Ishikawa (cell line): Measurements from ENCODE around the gene PRR15L.

ENCODE experiments used
- CEBPB ChIP-seq: IDR thresholded peaks from 2 replicates; pipeline ENCODE4 v1.6.1; 2012
- CREB1 ChIP-seq: IDR thresholded peaks from 2 replicates; pipeline ENCODE4 v1.6.1; 2012; ENCODE audit warnings: low read depth
- EGR1 ChIP-seq: IDR thresholded peaks from 2 replicates; pipeline ENCODE4 v1.6.1; 2012
- EP300 ChIP-seq: IDR thresholded peaks from 2 replicates; pipeline ENCODE4 v1.6.1; 2012; ENCODE audit warnings: borderline replicate concordance
- FOXM1 ChIP-seq: IDR thresholded peaks from 2 replicates; pipeline ENCODE4 v1.6.1; 2012; ENCODE audit warnings: low read depth, borderline replicate concordance
- MAX ChIP-seq: IDR thresholded peaks from 2 replicates; pipeline ENCODE4 v1.6.1; 2012
- NFIC ChIP-seq: IDR thresholded peaks from 2 replicates; pipeline ENCODE4 v1.6.1; 2012
- RAD21 ChIP-seq: IDR thresholded peaks from 2 replicates; pipeline ENCODE4 v1.6.1; 2012; ENCODE audit warnings: low read depth
- REST ChIP-seq: IDR thresholded peaks from 2 replicates; pipeline ENCODE4 v1.6.1; 2012; ENCODE audit warnings: low read depth, mild to moderate bottlenecking
- TAF1 ChIP-seq: IDR thresholded peaks from 2 replicates; pipeline ENCODE4 v1.6.1; 2012; ENCODE audit warnings: low read depth, mild to moderate bottlenecking
- TCF12 ChIP-seq: IDR thresholded peaks from 2 replicates; pipeline ENCODE4 v1.6.1; 2012; ENCODE audit warnings: low read depth
- TEAD4 ChIP-seq: IDR thresholded peaks from 2 replicates; pipeline ENCODE4 v1.6.1; 2012
- USF1 ChIP-seq: IDR thresholded peaks from 2 replicates; pipeline ENCODE4 v1.6.1; 2012
- YY1 ChIP-seq: IDR thresholded peaks from 2 replicates; pipeline ENCODE4 v1.6.1; 2012; ENCODE audit warnings: low read depth
- ZBTB7A ChIP-seq: IDR thresholded peaks from 2 replicates; pipeline ENCODE4 v1.6.1; 2012; ENCODE audit warnings: low read depth

PRR15L gene

GRCh38 chr17:47989159-47989558 is 31.5 kb upstream of the PRR15L start:
- TF ChIP-seq CEBPB (no peak), REST (no peak), MAX (no peak), TAF1 (no peak), ZBTB7A (no peak), RAD21 (no peak), FOXM1 (no peak), EP300 (no peak), TEAD4 (no peak), YY1 (no peak), TCF12 (no peak)

GRCh38 chr17:47987240-47987835 is 29.7 kb upstream of the PRR15L start:
- TF ChIP-seq EP300 (no peak), EGR1 (no peak), NFIC (no peak)

GRCh38 chr17:47986520-47986919 is 28.8 kb upstream of the PRR15L start:
- TF ChIP-seq ZBTB7A = no peak
- TF ChIP-seq TAF1 = no peak
- no peak for TF ChIP-seq YY1
- TF ChIP-seq MAX = no peak
- TF ChIP-seq REST = no peak
- no peak for TF ChIP-seq TEAD4
- no peak for TF ChIP-seq EP300
- TF ChIP-seq FOXM1 = no peak
- no peak for TF ChIP-seq RAD21
- TF ChIP-seq TCF12 = no peak
- no peak for TF ChIP-seq CEBPB
- no peak for TF ChIP-seq CREB1
- no peak for TF ChIP-seq USF1
- TF ChIP-seq EGR1 = no peak
- TF ChIP-seq NFIC = no peak

- TF ChIP-seq EGR1 (no peak), NFIC (no peak), YY1 (no peak), TEAD4 (no peak), FOXM1 (no peak), CREB1 (no peak), USF1 (no peak), ZBTB7A (no peak), MAX (no peak), RAD21 (no peak), TAF1 (no peak), EP300 (no peak), TCF12 (no peak), REST (no peak), CEBPB (no peak)
Measured at GRCh38 chr17:47983492-47984223, 26.0 kb upstream of the PRR15L start.
